SJCRH30 (cell line): Measurements from ENCODE around the gene TTC7B. TPM values are rescaled to one million over a fixed set of nuclear protein-coding genes. Genes with fewer than 3 reads are reported as not detected.

Experiments used
- DNase-seq, 2 experiments: peaks; one replicate each; pipeline ENCODE4 v3.0.0-alpha.2; 2015 to 2020
- H3K27ac ChIP-seq: fragments of 250-450 bp; sonication (Bioruptor Pico); 2 replicates; pipeline ENCODE4 v1.5.1; 2020; ENCODE audit warnings: mild to moderate bottlenecking, moderate library complexity
- H3K27me3 ChIP-seq: fragments of 250-450 bp; sonication (Bioruptor Pico); 2 replicates; pipeline ENCODE4 v1.5.1; 2020; ENCODE audit warnings: mild to moderate bottlenecking, moderate library complexity
- H3K36me3 ChIP-seq: fragments of 250-450 bp; sonication (Bioruptor Pico); 2 replicates; pipeline ENCODE4 v1.5.1; 2020; ENCODE audit warnings: mild to moderate bottlenecking, moderate library complexity
- H3K4me1 ChIP-seq: fragments of 250-450 bp; sonication (Bioruptor Pico); 2 replicates; pipeline ENCODE4 v1.5.1; 2020; ENCODE audit warnings: mild to moderate bottlenecking, moderate library complexity
- H3K4me3 ChIP-seq: fragments of 250-450 bp; sonication (Bioruptor Pico); 2 replicates; pipeline ENCODE4 v1.5.1; 2020; ENCODE audit warnings: mild to moderate bottlenecking, moderate library complexity
- H3K9me3 ChIP-seq: fragments of 250-450 bp; sonication (Bioruptor Pico); replicated peaks from 2 replicates; pipeline ENCODE4 v1.5.1; 2020; ENCODE audit warnings: mild to moderate bottlenecking, moderate library complexity
- total RNA-seq: library from RNA; depleted of rRNA; stranded (reverse); fragments of >200 nt; shearing (Covaris generic); gene quantifications from 2 replicates; pipeline ENCODE4 v1.2.3, GENCODE V29; 2014

The TTC7B gene
- total RNA-seq, 1 experiment from 2014 or later = 45.9 TPM

DNA sequence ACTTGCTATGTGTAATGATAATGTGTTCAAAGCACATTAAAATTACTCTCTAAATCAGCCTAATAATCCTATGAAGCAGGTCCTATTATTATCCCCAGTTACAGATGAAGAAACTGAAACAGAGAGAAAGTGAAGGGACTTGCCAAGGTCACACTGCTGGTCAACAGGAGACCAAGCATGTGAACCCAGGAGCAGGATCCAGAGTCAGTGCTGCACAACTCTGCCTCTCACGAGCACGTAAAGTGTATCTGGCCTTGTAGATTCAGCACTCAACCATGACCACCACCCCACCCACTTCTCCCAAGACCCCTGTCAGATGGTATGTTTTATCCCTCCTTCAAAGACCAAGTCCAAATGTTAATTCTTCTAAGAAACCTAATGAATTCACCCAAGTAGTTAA lies 100.7 kb downstream of the TTC7B start:
- Histone ChIP-seq H3K27ac (no peak overlapping the region), H3K9me3 (no peaks in the 10 kb centered on the region; the same call in 1 of the 2 replicates), H3K36me3 (no peaks in the 10 kb centered on the region; the same call in 1 of the 2 replicates), H3K27me3 (no peaks in the 10 kb centered on the region), H3K4me1 (no peaks in the 10 kb centered on the region), H3K4me3 (no peak overlapping the region)
- DNase-seq = no peak

DNA sequence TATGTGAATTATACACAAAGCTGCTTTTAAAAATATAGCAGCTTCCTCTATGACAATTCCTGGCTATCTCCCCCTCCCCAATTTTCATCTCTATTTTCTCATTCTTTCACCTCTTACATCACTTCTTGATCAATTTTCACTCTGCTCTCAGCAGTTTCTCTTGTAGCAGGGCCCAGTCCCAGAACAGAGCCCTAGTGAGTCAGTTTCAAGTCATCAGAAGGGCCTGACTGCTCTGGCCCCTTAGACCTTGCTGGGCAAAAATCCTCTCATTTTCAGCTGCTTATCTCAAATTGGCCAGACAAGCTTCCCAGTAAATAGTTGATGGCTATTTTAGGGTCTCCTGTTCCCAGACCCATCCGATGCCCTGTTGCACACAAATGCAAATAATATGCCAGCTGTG lies 101.4 kb downstream of the TTC7B start:
- Histone ChIP-seq H3K4me1 (no peaks in the 10 kb centered on the region), H3K27me3 (no peaks in the 10 kb centered on the region), H3K27ac (no peak overlapping the region), H3K36me3 (no peaks in the 10 kb centered on the region; the same call in 1 of the 2 replicates), H3K4me3 (no peak overlapping the region), H3K9me3 (no peaks in the 10 kb centered on the region; the same call in 1 of the 2 replicates)
- DNase-seq = no peak

DNA sequence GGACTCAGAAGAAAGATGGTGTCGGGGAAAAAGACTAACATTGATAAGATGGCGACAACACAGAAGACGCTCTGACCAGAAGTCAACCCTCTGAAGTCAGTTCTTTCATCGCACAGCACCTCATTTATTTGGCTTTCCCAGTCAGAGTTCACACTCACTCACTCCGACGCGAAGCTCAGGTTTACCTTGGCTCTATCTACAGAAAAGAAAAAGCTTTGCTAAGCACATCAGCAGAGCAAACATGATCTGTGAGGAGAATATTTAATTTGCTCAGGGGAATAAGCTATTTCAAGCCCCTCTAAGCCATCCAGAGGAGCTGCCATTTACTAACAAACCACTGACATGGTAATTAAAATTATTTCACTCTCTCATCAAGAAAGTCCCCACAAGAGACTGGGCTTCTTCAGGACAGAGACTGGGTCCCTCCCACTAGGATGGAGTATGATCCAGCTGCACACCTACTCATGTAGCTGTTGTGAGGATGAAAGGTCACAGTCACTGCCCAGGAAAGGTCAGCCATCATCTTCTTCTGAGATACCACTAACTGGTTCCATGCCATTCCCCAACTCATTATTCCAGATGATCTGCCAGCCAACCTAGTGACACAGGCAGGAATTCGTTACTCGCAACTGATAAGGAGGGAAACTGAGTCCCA lies 111.4 kb downstream of the TTC7B start:
- H3K9me3 ChIP-seq = no peaks in the 10 kb centered on the region
- no peaks in the 10 kb centered on the region for H3K4me1 ChIP-seq
- H3K36me3 ChIP-seq = no peaks in the 10 kb centered on the region
- DNase-seq = no peak
- H3K27ac ChIP-seq = no peak overlapping the region
- H3K4me3 ChIP-seq = no peak overlapping the region
- no peaks in the 10 kb centered on the region for H3K27me3 ChIP-seq

DNA sequence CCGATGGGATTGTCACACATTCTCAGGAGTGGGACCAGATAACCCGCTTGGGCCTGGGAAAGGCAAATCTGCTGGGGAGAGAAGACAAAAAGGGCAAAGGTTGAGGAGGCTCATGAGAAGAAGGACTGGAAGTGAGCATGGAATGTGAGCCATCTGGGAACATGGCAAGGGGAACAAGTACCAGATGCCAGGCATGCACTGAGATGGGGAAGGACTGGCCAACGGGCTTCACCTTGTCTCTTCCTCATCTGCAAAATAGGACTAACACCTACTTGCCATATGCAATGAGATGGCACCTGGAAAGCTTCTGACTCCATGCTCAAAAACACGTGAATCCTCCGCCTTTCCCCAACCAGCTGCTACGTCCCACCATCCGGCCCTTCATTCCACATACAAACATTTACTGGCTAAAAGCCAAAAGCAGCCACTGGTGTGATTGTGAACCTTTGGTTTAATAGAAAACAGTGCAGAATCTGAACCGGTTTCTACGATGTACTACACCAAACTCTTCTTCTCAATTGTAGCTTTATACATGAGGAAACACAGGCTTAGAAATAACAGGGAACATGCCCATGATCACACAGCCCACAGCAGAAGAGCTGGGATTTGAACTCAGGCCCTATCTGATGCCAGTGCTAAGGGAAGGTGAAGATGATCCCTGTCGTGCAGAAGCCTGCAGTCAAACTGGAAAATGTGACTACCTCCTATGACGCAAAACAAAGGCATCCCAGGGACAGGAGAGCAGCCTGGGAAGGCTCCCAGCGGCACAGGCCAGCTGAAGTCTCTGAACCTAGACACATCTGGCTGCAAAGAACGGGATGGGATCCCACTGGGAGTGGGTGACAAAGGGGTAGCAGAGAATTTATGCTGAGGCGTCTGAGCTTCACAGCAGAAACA lies 112.1 kb downstream of the TTC7B start:
- Histone ChIP-seq H3K9me3 (no peaks in the 10 kb centered on the region), H3K27me3 (no peaks in the 10 kb centered on the region), H3K4me3 (no peak overlapping the region), H3K36me3 (no peaks in the 10 kb centered on the region), H3K4me1 (peaks cover 5% of the 10 kb centered on the region), H3K27ac (no peak overlapping the region)
- DNase-seq = peak in 1 of 2 experiments; percentile 20

DNA sequence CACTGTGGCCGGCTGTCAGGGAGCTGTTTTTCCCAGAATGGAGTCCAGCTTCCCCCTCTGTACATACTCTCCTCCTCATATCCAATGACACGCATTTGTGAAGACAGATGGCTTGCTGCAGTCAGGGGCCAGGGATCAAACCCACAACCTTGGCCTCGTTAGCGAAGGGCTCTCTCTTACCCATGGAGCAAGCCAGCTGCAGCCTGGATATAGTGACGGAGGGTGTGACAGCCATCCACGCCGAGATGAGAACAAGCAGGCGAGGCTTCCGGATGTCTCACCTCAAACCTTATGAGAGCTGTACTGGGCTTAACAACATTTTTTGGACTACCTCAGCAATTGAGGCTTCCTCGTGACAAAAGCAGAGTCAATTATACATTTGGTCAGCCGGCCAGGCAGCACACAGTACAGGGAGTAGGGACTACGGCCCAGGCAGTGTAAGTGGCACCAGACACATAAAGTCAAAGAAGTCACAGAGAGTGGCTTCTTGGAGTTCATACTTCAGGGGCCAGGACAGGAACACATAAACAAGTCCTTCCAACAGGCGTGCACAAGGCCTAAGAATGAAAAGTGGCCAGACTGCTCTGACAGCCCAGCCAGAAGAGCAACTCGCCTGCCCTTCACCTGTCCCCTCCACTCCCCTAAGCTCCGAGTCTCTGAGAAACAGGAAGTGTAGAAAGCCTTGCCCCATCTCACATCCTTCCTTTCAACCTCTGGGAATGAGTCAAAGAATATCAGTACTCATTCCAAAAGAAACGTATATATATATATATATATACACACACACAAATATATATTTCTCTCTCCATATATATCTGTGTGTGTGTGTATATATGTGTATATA lies 115.1 kb downstream of the TTC7B start:
- peaks cover 19% of the 10 kb centered on the region for H3K4me1 ChIP-seq
- H3K9me3 ChIP-seq = no peaks in the 10 kb centered on the region
- DNase-seq = no peak
- no peak overlapping the region for H3K4me3 ChIP-seq
- H3K36me3 ChIP-seq = no peaks in the 10 kb centered on the region
- H3K27me3 ChIP-seq = no peaks in the 10 kb centered on the region
- H3K27ac ChIP-seq = no peak overlapping the region

DNA sequence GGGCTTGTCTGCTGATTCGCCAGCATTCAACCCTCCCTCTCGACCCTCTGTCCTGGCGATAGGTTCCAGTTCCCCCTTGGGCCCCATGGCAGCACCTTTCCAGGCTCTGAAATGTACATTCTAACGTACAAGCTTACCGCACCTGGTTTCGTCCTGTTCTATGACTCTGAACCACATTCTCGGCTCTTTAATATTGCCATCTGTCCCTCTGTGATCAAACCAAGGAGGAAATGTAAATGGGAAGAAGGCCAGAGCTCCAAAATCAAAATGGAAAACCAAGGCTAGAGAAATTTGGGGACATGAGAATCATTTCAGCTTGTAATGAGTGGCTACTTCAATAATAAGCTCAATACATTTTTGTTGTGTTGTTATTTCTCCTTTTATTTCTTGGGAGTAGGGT lies 117.2 kb downstream of the TTC7B start:
- no peaks in the 10 kb centered on the region for H3K9me3 ChIP-seq
- DNase-seq = no peak
- H3K4me1 ChIP-seq = peaks cover 19% of the 10 kb centered on the region
- H3K27me3 ChIP-seq = no peaks in the 10 kb centered on the region
- peak overlapping the region; percentile 35 for H3K27ac ChIP-seq
- H3K36me3 ChIP-seq = no peaks in the 10 kb centered on the region
- H3K4me3 ChIP-seq = no peak overlapping the region

DNA sequence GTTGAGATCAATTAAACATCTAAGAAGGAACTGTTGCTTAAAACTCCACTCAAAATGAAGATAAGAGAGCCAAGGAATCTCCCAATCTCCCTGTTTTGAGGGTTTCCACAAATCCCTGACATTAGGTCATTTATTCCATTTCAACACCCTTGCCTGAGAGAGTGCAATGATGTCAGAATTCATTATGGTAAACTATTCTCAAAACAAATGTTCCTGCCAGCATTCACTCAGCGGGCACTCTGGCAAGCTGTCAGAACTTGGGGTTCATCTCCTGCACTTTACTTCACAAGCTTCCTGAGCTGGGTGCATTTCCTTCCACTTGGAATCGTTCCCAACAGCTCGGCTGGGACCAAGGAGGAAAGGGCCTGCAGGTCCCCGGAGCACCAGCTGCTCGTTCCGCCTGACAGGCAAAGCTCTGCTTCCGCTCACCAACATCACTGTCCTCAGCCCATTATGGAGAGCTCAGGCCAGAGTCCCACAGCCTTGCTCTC lies 117.8 kb downstream of the TTC7B start:
- H3K4me1 ChIP-seq = peaks cover 21% of the 10 kb centered on the region
- no peak overlapping the region for H3K4me3 ChIP-seq
- no peaks in the 10 kb centered on the region for H3K9me3 ChIP-seq
- no peaks in the 10 kb centered on the region for H3K36me3 ChIP-seq
- no peaks in the 10 kb centered on the region for H3K27me3 ChIP-seq
- peak; percentile 86 to 90 for DNase-seq
- peak overlapping the region; percentile 35 for H3K27ac ChIP-seq

DNA sequence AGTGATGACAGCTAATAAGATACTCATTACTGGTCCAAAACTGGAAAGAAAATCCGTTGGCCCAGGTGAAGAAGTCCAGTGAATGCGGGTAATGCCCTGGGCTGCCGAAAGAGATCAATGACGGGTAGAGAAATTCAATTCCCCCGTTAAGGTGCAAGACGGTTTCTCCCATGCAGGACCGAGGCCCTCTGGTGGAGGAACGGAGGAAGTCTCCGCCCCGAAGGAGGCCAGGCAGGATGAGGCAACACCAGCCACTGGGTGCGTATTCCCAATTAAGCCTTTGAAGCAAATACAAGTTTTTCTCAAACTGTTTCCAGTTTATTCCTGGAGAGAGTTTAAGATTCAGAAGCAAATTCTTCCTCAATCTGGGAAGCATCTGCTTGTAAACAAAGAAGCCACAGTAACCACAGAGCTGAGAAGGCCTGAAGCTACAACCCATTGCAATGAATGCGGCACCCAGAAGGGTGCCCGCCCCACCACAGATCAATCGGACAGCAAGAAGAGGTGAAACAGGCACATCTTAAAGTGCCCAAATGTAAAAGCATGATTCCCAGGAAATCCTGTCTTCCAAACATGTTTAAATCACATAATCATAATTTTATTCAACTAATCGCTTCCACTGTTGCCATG lies 118.5 kb downstream of the TTC7B start:
- Histone ChIP-seq H3K27ac (peak overlapping the region; percentile 35), H3K4me1 (peaks cover 29% of the 10 kb centered on the region)
- DNase-seq = peak; percentile 81 to 88

DNA sequence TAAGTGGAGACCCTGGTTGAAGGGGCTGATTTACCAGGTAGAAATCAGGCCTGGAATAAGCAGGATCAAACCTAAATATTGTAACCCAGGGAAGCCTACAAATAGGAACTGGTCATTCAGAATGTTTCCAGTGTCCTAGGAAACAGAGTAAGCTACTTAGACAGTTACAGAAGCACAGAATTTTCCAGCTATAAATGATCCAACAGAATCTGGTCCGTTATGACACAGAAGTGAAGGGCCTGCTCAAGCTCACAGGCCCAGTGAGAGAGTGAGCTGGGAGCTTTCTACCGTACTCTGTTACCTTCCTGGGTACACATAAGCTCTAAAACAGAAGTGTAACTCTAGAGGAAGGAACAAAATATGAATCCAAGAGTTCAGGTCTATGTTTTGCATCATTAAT lies 119.1 kb downstream of the TTC7B start:
- H3K9me3 ChIP-seq = no peaks in the 10 kb centered on the region
- peaks cover 34% of the 10 kb centered on the region for H3K4me1 ChIP-seq
- no peak for DNase-seq
- H3K4me3 ChIP-seq = no peak overlapping the region
- no peaks in the 10 kb centered on the region for H3K36me3 ChIP-seq
- no peaks in the 10 kb centered on the region for H3K27me3 ChIP-seq
- H3K27ac ChIP-seq = no peak overlapping the region

More for the DNA sequence above, 118.5 kb downstream of the TTC7B start:
- H3K4me3 ChIP-seq = no peak overlapping the region
- H3K36me3 ChIP-seq = no peaks in the 10 kb centered on the region
- H3K27me3 ChIP-seq = no peaks in the 10 kb centered on the region
- H3K9me3 ChIP-seq = no peaks in the 10 kb centered on the region

DNA sequence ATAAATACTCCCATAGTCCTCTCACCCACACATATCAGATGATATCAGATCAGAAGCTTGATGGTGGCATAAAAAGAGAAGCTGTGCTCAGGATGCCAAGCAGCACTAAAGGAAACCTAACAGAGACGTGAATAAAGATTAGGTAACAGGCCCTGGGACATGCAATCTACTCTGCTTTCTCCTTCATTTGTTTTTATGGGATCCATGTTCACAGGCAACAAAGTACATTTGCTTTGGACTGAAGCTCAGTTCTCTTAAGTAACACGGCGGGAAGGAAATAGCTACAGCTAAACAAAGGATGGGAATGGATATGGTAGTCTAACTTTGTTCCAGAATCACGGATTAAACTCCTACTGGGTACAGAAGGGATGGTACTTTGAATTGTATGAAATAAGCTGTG lies 119.5 kb downstream of the TTC7B start:
- H3K9me3 ChIP-seq = no peaks in the 10 kb centered on the region
- no peak for DNase-seq
- H3K4me3 ChIP-seq = no peak overlapping the region
- H3K27ac ChIP-seq = no peak overlapping the region
- H3K4me1 ChIP-seq = peaks cover 38% of the 10 kb centered on the region
- no peaks in the 10 kb centered on the region for H3K36me3 ChIP-seq
- H3K27me3 ChIP-seq = no peaks in the 10 kb centered on the region

DNA sequence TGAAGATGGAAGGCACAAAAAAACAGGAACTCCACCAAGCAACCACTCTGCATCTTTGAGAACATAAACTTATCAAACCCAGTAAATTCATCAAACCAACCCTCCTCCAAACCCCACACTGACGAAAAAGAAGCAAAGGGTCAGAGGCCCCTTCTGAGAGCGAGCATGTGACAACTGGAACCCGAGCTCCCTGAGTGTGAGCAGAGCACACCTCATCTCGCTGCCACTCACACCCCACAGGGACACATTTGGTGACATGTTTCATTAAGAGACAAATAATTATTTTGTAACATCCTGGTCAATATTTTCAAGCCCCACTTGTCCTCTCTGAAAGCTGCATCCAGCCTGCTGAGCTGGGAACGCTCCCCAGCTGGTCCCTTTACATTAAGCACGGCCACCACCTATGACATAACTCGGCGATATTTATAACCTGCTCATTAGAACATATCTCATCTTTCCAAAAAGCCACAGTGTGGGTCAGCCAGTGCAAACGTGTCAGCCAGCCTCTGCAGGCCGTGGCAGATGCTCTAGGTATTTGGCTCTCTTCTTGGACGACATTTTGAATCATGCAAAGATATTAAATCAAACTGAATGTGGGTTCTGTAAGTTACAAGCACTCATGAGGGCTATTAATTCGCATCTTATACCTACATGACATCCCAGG lies 120.1 kb downstream of the TTC7B start:
- no peaks in the 10 kb centered on the region for H3K9me3 ChIP-seq
- no peaks in the 10 kb centered on the region for H3K27me3 ChIP-seq
- no peak overlapping the region for H3K27ac ChIP-seq
- no peaks in the 10 kb centered on the region for H3K36me3 ChIP-seq
- H3K4me3 ChIP-seq = no peak overlapping the region
- DNase-seq = peak in 1 of 2 experiments; percentile 27
- peaks cover 38% of the 10 kb centered on the region for H3K4me1 ChIP-seq

DNA sequence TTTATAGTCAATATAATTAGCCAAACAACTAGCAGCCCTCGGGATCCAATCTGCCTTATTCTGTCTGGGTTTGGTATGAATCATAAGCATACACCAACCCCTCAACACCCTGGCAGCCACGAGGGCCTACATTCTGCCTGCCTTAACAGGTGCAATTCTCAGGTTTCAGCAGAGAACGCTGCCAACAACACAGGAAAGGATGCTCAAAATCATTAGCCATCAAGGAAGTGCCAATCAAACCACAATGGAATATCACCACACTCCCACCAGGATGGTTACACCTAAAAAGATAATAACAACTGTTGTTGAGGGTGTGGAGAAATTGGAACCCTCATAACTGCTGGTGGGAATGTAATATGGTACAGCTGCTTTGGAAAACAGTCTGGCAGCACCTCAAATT lies 122.8 kb downstream of the TTC7B start:
- peak; percentile 71 to 79 for DNase-seq
- no peaks in the 10 kb centered on the region for H3K9me3 ChIP-seq
- H3K27me3 ChIP-seq = no peaks in the 10 kb centered on the region
- peaks cover 27% of the 10 kb centered on the region for H3K4me1 ChIP-seq
- no peak overlapping the region for H3K4me3 ChIP-seq
- H3K27ac ChIP-seq = peak overlapping the region; percentile 56
- H3K36me3 ChIP-seq = no peaks in the 10 kb centered on the region

DNA sequence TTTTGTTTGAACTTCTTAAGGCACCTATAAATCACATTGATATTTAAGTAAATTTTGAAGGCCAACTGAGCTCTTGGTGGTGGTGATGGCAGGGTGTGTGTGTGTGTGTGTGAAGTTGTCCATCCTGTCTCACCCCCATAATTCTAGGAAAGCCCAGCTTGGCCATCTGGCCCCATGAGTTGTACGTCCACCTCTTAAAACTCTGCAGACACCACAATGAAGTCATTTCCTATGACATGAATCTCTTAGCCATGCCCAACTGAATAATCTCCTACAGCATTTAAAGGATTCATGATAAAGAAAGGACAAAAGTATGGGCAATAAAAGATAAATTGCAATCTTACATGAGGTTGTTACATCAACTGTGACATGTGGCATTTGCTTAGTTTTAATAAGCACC lies 123.4 kb downstream of the TTC7B start:
- Histone ChIP-seq H3K9me3 (no peaks in the 10 kb centered on the region), H3K36me3 (no peaks in the 10 kb centered on the region), H3K4me3 (no peak overlapping the region), H3K27me3 (no peaks in the 10 kb centered on the region), H3K27ac (peak overlapping the region; percentile 56), H3K4me1 (peaks cover 21% of the 10 kb centered on the region)
- no peak for DNase-seq

DNA sequence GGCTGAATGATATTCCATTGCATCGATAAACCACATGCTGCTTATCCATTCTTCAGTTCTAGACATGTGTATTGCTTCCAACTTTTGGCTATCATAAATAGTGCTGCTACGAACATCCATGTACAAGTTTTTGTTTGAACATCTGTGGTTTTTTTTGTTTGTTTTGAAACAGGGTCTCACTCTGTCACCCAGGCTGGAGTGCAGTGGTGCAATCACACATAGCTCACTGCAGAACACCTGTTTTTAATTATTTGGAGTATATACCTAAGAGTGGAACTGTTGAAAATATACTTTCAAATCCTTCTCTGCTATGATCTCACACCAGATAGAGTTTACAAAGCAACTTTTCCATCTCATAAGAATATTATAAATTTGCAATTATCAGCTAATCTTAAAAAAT lies 124.2 kb downstream of the TTC7B start:
- H3K27ac ChIP-seq = no peak overlapping the region
- peak in 1 of 2 experiments; percentile 29 for DNase-seq
- peaks cover 19% of the 10 kb centered on the region for H3K4me1 ChIP-seq
- no peaks in the 10 kb centered on the region for H3K36me3 ChIP-seq
- H3K4me3 ChIP-seq = no peak overlapping the region
- H3K9me3 ChIP-seq = no peaks in the 10 kb centered on the region
- H3K27me3 ChIP-seq = no peaks in the 10 kb centered on the region
